ENCODE data around the gene CBX4. TPM values are rescaled to one million over a fixed set of nuclear protein-coding genes. Genes with fewer than 3 reads are reported as not detected.

CBX4 gene
- total and polyA plus RNA-seq, 2 of the 13 experiments (the other 11 are each of a cell fraction or from before 2014, with no cell fraction given): 25.8 to 50.8 TPM

- TF ChIP-seq NFAT5 (CRISPR knock-in tag; IDR thresholded peaks at IDR 0.05): peak; percentile 59; the same call in 1 of the 2 replicates
- 0 out of 2 replicates have a peak, but pooled peaks have one; percentile 36 for TF ChIP-seq KLF6 (CRISPR knock-in tag; IDR thresholded peaks at IDR 0.05)
- 0 out of 2 replicates have a peak, but pooled peaks have one; percentile 40 for TF ChIP-seq ZNF646 (CRISPR knock-in tag; IDR thresholded peaks at IDR 0.05)
- no peak for TF ChIP-seq ZNF749 (CRISPR knock-in tag; IDR thresholded peaks at IDR 0.05; ENCODE audit: borderline replicate concordance)
- TF ChIP-seq ZNF800 (CRISPR knock-in tag; IDR thresholded peaks at IDR 0.05): peak; percentile 50; the same call in 1 of the 2 replicates
- no peak for TF ChIP-seq ARNT (IDR thresholded peaks at IDR 0.05)
- TF ChIP-seq ZFP82 (CRISPR knock-in tag; IDR thresholded peaks at IDR 0.05; ENCODE audit: borderline replicate concordance): no peak
- no peak for TF ChIP-seq CHD2 (IDR thresholded peaks at IDR 0.05; ENCODE audit: low read depth, low read length)
- TF ChIP-seq TFDP2 (CRISPR knock-in tag; IDR thresholded peaks at IDR 0.05): no peak
- TF ChIP-seq ZFP37 (CRISPR knock-in tag; IDR thresholded peaks at IDR 0.05; ENCODE audit: borderline replicate concordance): no peak
Measured at GRCh38 chr17:79789943-79790804, 49.1 kb downstream of the CBX4 start (continued).
